Liver (tissue), 9 donors: Measurements from ENCODE around the gene WDCP. TPM values are rescaled to one million over a fixed set of nuclear protein-coding genes. Genes with fewer than 3 reads are reported as not detected.

ENCODE experiments used
- DNase-seq: peaks from one replicate; pipeline ENCODE4 v3.0.0-alpha.2; 2017; ENCODE audit warnings: low spot score
- H3K27ac ChIP-seq, 2 donors: one replicate each; pipeline ENCODE4 v1.7.0; 2013; ENCODE audit warnings: inconsistent platforms in 2 of 2, low read length in 2 of 2, control low read depth in 1 of 2, low read depth in 1 of 2, mild to moderate bottlenecking in 1 of 2
- H3K27me3 ChIP-seq, 4 donors: one replicate each; pipeline versions ENCODE4 v1.6.1 to v1.7.0; 2013; ENCODE audit warnings: low read length in 3 of 4, inconsistent platforms in 1 of 4, mild to moderate bottlenecking in 1 of 4, moderate library complexity in 1 of 4; ENCODE audit not compliant: control insufficient read depth in 4 of 4, insufficient read depth in 4 of 4
- H3K36me3 ChIP-seq, 4 donors: one replicate each; pipeline versions ENCODE4 v1.6.1 to v1.7.0; 2013; ENCODE audit warnings: low read length in 3 of 4, mild to moderate bottlenecking in 3 of 4, low read depth in 1 of 4, moderate library complexity in 1 of 4; ENCODE audit not compliant: control insufficient read depth in 4 of 4, insufficient read depth in 3 of 4
- H3K4me1 ChIP-seq, 4 donors: one replicate each; pipeline versions ENCODE4 v1.6.1 to v1.7.0; 2013; ENCODE audit warnings: low read length in 3 of 4, mild to moderate bottlenecking in 3 of 4, moderate library complexity in 1 of 4; ENCODE audit not compliant: control insufficient read depth in 4 of 4, insufficient read depth in 4 of 4
- H3K4me3 ChIP-seq, 3 donors: one replicate each; pipeline versions ENCODE4 v1.6.1 to v1.7.0; 2013; ENCODE audit warnings: low read length in 3 of 3, control low read depth in 1 of 3, low read depth in 1 of 3, mild to moderate bottlenecking in 1 of 3
- H3K9ac ChIP-seq, 2 donors: one replicate each; pipeline ENCODE4 v1.7.0; 2013; ENCODE audit warnings: low read length in 2 of 2, mild to moderate bottlenecking in 2 of 2, moderate library complexity in 2 of 2, control low read depth in 1 of 2, low read depth in 1 of 2
- H3K9me3 ChIP-seq, 4 donors: one replicate each; pipeline versions ENCODE4 v1.6.1 to v1.7.0; 2013; ENCODE audit warnings: low read length in 3 of 4; ENCODE audit not compliant: control insufficient read depth in 4 of 4
- ATF3 ChIP-seq: IDR thresholded peaks from 2 replicates; pipeline ENCODE4 v1.6.1; 2016; ENCODE audit warnings: antibody characterized with exemption
- CTCF ChIP-seq: fragments of 150-350 bp; IDR thresholded peaks from 2 replicates; pipeline ENCODE4 v1.5.1; 2017; ENCODE audit warnings: improper control_type of control experiment, low read depth, low read length; ENCODE audit not compliant: missing input control
- FOXA1 ChIP-seq: IDR thresholded peaks from 2 replicates; pipeline ENCODE4 v1.6.1; 2016; ENCODE audit warnings: antibody characterized with exemption
- FOXA2 ChIP-seq: IDR thresholded peaks from 2 replicates; pipeline ENCODE4 v1.6.1; 2016; ENCODE audit warnings: antibody characterized with exemption
- GABPA ChIP-seq, 2 donors: IDR thresholded peaks in 1 of 2; conservative IDR thresholded peaks in 1 of 2; 2 replicates each; pipeline ENCODE4 v1.6.1; 2016; ENCODE audit warnings: antibody characterized with exemption in 2 of 2, mild to moderate bottlenecking in 1 of 2, moderate library complexity in 1 of 2
- HNF4A ChIP-seq, 2 donors: conservative IDR thresholded peaks; 2 replicates each; pipeline ENCODE4 v1.6.1; 2016; ENCODE audit warnings: antibody characterized with exemption in 2 of 2, mild to moderate bottlenecking in 2 of 2
- HNF4G ChIP-seq: IDR thresholded peaks from 2 replicates; pipeline ENCODE4 v1.6.1; 2016; ENCODE audit warnings: antibody characterized with exemption
- MAX ChIP-seq: IDR thresholded peaks from 2 replicates; pipeline ENCODE4 v1.6.1; 2016; ENCODE audit warnings: antibody characterized with exemption
- NR2F2 ChIP-seq: IDR thresholded peaks from 2 replicates; pipeline ENCODE4 v1.6.1; 2016; ENCODE audit warnings: antibody characterized with exemption
- RAD21 ChIP-seq, 2 donors: IDR thresholded peaks; 2 replicates each; pipeline ENCODE4 v1.6.1; 2016; ENCODE audit warnings: antibody characterized with exemption in 2 of 2, mild to moderate bottlenecking in 2 of 2
- REST ChIP-seq: IDR thresholded peaks from 2 replicates; pipeline ENCODE4 v1.6.1; 2016; ENCODE audit warnings: antibody characterized with exemption, mild to moderate bottlenecking
- RXRA ChIP-seq, 2 donors: IDR thresholded peaks; 2 replicates each; pipeline ENCODE4 v1.6.1; 2017 to 2018; ENCODE audit warnings: antibody characterized with exemption in 2 of 2, mild to moderate bottlenecking in 1 of 2
- SP1 ChIP-seq: IDR thresholded peaks from 2 replicates; pipeline ENCODE4 v1.6.1; 2018; ENCODE audit warnings: antibody characterized with exemption, mild to moderate bottlenecking
- ZBTB33 ChIP-seq: IDR thresholded peaks from 2 replicates; pipeline ENCODE4 v1.6.1; 2016; ENCODE audit warnings: antibody characterized with exemption
- WGBS: extraction: QIAGEN DNeasy Blood & Tissue Kit; methylation state at CpG from one replicate; pipeline ENCODE4 v1.1.7; 2013; 5-methylcytosine and 5-hydroxymethylcytosine counted together
- polyA plus RNA-seq, 2 donors: library from polyadenylated mRNA; stranded (reverse) in 1 of 2; unstranded in 1 of 2; fragments of 200-250 nt in 1 of 2; fragments of >200 nt in 1 of 2; fragmentation: Nextera tagmentation in 1 of 2; extraction: Ambion mirVana in 1 of 2; gene quantifications; one replicate each; pipeline versions ENCODE4 v1.2.1 to v1.2.3, GENCODE V29; 2013 to 2015
- total RNA-seq, 2 donors: library from RNA; depleted of rRNA; stranded (reverse); fragments of >200 nt; gene quantifications; one replicate each; pipeline ENCODE4 v1.2.3, GENCODE V29; 2014
- donor health status: healthy.
- donor health status: healthy.
- donor health status: healthy.
- donor health status: healthy.
- donor health status: healthy.

WDCP gene
- total and polyA plus RNA-seq, 4 donors: 2.0 to 6.0 (median 4.4) TPM

GRCh38 chr2:24022975-24023575 is 24.1 kb downstream of the WDCP start:
- H3K36me3 ChIP-seq: peaks cover 0 to 10% (median 1%) of the 10 kb centered on the region in 4 donors
- H3K27me3 ChIP-seq: no peaks in the 10 kb centered on the region
- no peak overlapping the region for H3K4me3 ChIP-seq
- no peak overlapping the region for H3K27ac ChIP-seq
- WGBS: 95% methylated on average over 16 of the region's 16 CpGs
- H3K9me3 ChIP-seq: no peaks in the 10 kb centered on the region
- TF ChIP-seq FOXA2 (no peak), NR2F2 (no peak), FOXA1 (no peak)
- no peaks in the 10 kb centered on the region for H3K4me1 ChIP-seq
- no peak overlapping the region for H3K9ac ChIP-seq
- DNase-seq: no peak

- H3K27ac ChIP-seq: no peak overlapping the region
- DNase-seq: no peak
- no peak overlapping the region for H3K9ac ChIP-seq
- TF ChIP-seq GABPA (IDR thresholded peaks at IDR 0.05 in 1 of 2, conservative IDR thresholded peaks at IDR 0.05 in 1 of 2) (no peak), RXRA (IDR thresholded peaks at IDR 0.05) (peak; percentile 17 to 20), HNF4A (conservative IDR thresholded peaks at IDR 0.05) (peak; percentile 61 to 67)
- whole genome bisulfite sequencing: 85% methylated on average over 14 of the region's 14 CpGs
- H3K9me3 ChIP-seq: no peaks in the 10 kb centered on the region
- H3K27me3 ChIP-seq: no peaks in the 10 kb centered on the region
- no peaks in the 10 kb centered on the region for H3K4me1 ChIP-seq
- H3K36me3 ChIP-seq: peaks cover 0 to 10% (median 1%) of the 10 kb centered on the region in 4 donors
- no peak overlapping the region for H3K4me3 ChIP-seq
Measured at GRCh38 chr2:24022324-24022974, 24.7 kb downstream of the WDCP start.

GRCh38 chr2:24021122-24021998 is 25.8 kb downstream of the WDCP start:
- H3K4me1 ChIP-seq: no peaks in the 10 kb centered on the region
- no peak overlapping the region for H3K9ac ChIP-seq
- 80% methylated on average over 19 of the region's 19 CpGs for WGBS
- peak; percentile 48 for DNase-seq
- H3K9me3 ChIP-seq: no peaks in the 10 kb centered on the region
- no peak overlapping the region for H3K27ac ChIP-seq
- TF ChIP-seq REST (no peak), SP1 (no peak), HNF4G (no peak), FOXA2 (no peak), ZBTB33 (no peak), RXRA (IDR thresholded peaks at IDR 0.05) (no peak), RAD21 (IDR thresholded peaks at IDR 0.05) (peak; percentile 65 to 85), ATF3 (no peak), CTCF (peak; percentile 39), NR2F2 (no peak), GABPA (IDR thresholded peaks at IDR 0.05 in 1 of 2, conservative IDR thresholded peaks at IDR 0.05 in 1 of 2) (no peak), MAX (no peak)
- H3K36me3 ChIP-seq: peaks cover 0 to 5% (median 0%) of the 10 kb centered on the region in 4 donors
- H3K27me3 ChIP-seq: no peaks in the 10 kb centered on the region
- no peak overlapping the region for H3K4me3 ChIP-seq
